GM18861 (cell line): ENCODE results near the gene UBL7.
A peak's percentile ranks its signal among the peaks of the same experiment; 100 is the strongest.
"Not testable (repeated sequence)": the region's sequence is repeated elsewhere in the genome, so short reads cannot be mapped to it uniquely, and the experiment has no call there.

ENCODE experiments used
- ATAC-seq: cut with Tn5 transposase; IDR thresholded peaks from one replicate; pipeline ENCODE4 v1.9.1; 2021; ENCODE audit not compliant: unreplicated experiment

UBL7 gene

DNA sequence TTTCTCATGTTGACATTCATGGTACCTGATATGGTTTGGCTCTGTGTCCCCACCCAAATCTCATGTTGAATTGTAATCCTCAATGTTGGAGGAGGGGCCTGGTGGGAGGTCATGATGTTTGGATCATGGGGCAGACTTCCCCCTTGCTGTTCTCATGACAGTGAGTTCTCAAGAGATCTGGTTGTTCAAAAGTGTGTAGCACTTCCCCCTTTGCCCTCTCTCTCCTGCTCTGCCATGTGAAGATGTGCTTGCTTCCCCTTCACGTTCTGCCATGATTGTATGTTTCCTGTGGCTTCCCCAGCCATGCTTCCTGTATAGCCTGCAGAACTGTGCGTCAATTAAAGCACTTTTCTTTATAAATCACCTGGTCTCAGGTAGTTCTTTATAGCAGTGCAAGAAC lies 3.3 kb upstream of the UBL7 start:
- no peak for ATAC-seq

DNA sequence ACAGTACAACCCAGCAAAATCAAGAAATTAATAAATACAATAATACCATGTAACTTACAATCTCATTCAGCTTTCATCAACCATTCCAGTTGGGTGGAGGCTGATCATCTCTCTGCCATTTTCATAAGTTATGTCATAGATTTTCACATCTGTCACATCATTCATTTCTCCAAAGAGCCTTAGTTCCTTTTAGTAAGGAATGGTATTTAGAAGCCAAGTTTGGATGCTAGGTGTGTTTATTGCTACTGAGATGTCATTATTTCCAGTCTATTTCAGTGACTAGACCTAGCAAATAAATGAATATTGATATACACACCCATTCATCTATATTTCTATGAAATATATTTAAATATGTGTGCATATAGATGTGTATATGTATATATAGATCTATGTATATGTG lies 2.7 kb upstream of the UBL7 start:
- no peak for ATAC-seq

DNA sequence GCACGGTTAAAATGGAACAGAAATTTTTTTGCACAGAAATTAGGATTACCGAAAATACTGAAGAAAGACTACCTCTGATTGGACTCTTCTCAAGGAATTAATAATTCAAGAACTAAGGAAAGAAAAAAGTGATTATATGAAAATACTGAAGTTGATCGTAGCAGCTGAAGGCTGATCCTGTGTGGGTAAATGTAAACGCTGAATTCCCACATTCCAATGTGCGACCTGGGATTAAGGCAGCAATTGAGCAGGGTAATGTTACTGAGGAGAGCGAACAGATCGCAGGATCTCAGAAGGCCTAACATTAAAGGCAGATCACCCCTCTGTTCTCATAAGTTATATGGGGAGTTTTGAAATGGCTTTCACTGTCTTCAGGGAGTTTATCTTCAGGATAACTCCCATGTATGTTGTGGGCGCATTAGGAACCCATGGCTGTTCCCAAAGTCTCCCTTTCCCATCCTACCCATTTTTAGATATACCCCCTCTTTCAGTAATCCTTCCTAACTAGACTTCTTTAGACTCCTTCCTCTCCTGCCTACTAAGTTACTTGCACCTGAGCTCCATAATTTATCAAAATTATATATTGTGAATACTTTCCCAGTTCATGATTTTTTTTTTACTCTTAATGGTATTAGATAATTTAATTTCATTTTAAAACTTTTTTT lies 1.0 kb upstream of the UBL7 start:
- no peak for ATAC-seq

DNA sequence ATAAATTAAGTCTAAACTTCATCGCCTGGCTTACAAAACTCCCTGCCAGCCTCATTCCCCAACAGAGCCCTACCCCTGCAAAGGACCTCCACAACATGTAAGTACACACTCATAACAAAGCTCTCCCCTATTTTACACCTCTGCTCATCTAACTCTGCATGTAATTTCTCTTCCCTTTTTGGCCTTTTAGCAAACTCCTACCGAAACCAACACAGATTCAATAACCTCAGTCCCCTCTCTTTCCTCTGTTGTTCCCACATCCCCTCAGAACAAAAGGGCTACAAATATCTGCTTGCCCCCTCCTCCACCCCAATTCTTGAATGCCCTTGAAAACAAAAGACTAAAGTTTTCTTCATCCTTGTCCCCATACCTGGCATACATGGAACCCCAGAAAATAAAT lies 662 bp downstream of the UBL7 start:
- peak; percentile 10 for ATAC-seq

DNA sequence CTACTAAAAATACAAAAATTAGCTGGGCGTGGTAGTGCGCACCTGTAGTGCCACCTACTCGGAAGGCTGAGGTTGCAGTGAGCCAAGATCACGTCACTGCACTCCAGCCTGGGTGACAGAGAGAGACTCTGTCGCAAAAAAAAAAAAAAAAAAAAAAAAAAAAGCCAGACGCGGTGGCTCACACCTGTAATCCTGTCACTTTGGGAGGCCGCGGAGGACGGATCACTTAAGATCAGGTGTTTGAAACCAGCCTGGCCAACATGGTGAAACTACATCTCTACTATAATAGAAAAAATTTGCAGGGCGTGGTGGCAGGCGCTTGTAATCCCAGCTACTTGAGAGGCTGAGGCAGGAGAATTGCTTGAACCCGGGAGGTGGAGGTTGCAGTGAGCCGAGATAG lies 1.2 kb downstream of the UBL7 start:
- not testable (repeated sequence) for ATAC-seq

DNA sequence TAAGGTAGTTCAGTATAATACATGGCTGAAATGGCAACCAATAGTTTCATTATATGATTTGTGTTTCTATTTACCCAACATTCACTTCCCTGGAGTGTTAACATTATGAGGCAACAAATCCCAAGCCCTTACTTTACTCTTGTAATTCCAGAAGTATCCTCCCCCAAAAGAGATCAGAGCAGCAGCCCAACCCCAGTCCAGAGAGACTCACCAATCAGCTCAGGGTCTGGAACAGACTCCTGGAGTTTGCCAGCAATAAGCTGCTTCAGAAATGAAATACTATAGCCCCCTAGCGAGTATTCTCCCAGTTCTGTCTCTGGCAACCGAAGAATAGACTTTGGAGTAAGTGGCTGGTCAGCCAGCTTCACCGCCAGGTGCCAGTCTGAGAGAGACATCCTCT lies 2.5 kb downstream of the UBL7 start:
- no peak for ATAC-seq

DNA sequence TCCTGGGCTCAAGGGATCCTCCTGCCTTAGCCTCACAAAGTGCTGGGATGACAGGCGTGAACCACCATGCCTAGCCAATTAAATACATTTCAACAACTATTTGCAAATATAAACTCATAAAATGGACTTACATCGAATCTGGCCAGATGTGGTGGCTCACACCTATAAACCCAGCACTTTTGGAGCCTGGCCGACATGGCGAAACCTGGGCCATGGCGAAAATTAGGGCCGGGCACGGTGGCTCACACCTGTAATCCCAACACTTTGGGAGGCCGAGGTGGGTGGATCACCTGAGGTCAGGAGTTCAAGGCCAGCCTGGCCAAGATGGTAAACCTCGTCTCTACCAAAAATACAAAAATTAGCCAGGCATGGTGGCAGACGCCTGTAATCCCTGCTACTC lies 3.9 kb downstream of the UBL7 start:
- not testable (repeated sequence) for ATAC-seq

DNA sequence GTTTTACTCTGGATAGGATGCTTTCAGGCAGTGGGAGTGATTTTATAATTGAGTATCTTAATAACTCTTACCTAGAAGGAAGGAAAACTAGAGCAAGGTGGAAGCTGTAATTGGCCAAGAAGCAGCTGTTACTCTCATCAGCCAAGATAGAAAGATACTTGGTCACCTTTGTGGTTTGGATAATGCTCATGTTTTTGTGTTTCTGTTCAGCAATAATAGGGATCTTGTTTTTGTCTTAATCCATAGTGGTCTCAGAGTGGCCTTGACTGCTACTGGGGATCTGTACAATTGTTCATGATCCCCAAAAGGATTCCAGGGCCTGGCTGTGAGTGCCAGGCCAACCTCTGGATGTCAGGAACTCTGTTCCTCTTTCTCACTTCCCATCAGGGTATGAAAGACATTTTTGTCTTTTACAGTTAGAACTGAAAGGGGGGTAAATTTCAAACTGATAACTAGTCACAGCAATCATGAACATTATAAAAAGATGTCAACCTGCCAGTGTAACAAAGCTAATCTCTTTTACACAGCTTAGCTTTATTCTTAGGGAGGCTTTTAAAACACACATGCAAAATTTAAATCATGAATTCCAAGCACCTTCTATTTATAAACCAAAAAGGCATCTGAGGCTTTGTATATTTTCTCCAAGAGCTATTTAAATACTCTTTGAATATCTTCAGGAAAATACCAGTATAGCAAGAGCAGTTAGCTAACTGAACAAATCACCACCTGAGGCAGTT lies 6.0 kb downstream of the UBL7 start:
- no peak for ATAC-seq

DNA sequence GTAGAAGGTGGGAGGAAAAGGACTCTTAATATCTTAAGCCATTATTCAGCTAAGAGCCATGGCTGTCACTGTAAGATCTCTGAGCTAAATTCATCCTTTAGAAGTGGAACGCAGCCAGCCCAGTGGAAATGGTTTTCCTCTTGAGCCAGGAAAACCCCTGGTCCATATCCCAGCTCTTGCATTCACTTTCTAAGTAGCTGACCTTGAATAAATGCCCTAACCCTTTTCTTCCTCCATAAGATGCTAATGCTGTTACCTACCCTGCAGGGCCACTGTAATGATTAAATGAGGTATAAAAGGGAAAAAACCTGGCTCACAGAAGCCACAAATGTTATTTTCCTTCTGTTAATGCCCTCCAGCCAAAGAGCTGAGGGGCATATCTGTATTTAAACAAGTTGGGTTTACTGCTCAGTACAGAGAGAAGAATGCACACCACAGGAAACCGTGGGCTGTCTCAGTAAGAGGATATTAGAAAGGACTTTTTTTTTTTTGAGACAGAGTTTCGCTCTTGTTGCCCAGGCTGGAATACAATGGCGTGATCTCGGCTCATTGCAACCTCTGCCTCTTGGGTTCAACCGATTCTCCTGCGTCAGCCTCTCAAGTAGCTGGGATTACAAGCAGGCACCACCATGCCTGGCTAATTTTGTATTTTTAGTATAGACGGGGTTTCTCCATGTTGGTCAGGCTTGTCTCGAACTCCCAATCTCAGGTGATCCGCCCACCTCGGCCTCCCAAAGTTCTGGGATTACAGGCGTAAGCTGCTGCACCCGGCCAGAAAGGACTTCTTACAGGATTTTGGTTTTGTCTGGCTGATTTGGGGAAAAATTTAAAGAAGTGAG lies 6.8 kb downstream of the UBL7 start:
- no peak for ATAC-seq

DNA sequence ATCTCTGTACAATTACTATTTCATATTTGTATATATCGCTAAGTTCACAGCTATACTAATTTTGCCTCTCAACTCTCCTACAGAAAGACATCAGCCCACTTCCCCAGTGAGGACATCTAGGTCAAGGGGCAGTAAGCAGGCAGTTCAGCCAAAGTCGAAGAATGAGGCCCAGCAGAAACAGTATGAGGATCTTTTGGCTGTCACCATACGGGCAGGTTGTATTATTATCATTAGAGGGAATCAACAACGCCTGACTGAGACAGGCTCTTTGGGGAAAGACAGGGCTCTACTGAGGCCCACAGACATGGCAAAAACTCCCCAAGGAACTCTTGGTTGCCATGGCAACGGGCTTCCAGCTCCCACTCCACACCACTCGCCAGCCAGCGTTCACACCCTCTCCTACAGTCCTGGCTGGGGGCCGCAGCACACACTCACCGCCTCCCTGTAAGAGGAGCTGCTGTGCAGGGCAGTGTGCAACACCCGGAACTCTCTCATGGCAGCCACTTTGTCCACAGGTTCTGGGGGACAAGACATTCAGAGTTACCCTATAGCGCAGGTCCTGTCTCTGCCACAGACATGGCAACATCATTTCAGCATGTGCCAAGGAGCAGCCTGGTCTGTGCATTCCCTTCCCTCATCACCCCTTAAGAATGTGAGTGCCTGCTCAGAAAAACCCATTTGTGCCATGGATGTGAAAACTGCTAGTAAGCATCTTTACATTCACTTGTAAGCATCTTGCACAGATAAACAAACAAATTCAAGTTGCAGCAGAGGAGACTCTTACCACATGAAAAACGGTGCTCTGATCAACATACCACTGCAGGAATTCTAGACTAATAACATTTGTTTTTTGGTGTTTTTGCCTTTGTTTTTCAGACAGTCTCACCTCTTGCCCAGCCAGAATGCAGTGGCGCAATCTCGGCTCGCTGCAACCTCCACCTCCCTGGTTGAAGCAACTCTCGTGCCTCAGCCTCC lies 8.8 kb downstream of the UBL7 start:
- ATAC-seq: no peak

DNA sequence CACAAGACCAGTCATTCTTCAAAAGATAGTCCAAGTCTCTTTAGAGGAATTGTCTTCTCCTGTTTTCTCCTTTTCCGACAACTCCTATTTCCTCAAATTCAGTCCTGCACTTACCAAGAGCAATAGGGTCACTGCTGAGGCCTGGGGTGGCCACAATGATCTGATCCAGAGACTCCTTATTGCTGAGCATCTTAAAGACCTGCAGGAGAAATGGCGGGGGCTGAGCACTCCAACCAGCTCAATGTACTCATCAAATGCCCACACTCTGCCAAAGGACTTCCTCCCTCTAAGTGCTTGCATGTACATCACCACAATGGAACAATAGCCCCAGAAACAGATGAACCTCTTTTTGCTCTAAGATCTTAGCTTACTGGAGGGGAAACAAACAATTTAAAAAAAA lies 9.6 kb downstream of the UBL7 start:
- no peak for ATAC-seq

DNA sequence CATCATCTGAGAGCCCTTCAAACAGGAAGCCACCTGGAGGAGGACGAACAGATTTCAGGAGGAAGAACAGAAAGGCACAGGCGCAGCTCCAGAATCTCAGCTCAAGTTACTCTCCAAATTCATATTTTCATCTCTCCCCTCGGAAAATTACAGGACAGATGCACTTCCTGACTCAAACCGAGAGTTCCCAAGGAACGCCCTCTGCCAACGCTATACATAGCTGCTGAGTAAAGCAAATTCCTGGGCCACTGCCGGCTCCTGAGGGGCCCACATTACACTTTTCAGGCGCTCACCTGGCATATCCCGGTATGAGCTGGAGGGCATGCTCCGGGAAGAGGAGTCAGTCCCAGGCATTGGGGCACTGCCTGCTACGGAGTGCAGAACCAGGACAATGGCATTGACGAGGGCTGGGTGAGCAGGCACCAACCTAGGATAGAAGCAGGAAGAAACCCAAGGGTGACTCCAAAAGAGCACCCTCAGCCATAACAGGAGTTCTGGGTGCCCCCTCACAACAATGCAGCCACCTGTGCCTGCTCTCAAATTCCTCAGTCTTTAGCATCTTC lies 11.2 kb downstream of the UBL7 start:
- no peak for ATAC-seq

DNA sequence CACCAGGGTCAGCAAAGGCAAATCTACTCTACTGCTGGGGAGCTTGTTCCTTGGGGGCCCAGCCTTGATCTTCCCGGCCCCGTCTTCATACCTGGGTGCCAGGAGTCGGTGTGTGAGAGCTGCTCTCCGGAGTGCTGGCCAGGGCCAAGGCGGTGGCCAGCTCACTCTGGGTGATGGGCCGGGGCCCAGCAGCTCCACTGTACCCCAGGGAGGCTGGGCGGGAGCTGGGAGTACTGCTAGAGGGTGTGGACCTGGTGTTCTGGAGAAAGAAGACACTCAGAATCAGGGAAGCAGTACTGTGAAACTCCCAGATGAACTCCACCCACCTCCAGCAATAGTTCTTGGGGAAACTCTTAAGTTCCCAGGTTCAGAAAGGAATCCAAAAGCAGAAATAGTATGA lies 11.9 kb downstream of the UBL7 start:
- ATAC-seq: no peak

DNA sequence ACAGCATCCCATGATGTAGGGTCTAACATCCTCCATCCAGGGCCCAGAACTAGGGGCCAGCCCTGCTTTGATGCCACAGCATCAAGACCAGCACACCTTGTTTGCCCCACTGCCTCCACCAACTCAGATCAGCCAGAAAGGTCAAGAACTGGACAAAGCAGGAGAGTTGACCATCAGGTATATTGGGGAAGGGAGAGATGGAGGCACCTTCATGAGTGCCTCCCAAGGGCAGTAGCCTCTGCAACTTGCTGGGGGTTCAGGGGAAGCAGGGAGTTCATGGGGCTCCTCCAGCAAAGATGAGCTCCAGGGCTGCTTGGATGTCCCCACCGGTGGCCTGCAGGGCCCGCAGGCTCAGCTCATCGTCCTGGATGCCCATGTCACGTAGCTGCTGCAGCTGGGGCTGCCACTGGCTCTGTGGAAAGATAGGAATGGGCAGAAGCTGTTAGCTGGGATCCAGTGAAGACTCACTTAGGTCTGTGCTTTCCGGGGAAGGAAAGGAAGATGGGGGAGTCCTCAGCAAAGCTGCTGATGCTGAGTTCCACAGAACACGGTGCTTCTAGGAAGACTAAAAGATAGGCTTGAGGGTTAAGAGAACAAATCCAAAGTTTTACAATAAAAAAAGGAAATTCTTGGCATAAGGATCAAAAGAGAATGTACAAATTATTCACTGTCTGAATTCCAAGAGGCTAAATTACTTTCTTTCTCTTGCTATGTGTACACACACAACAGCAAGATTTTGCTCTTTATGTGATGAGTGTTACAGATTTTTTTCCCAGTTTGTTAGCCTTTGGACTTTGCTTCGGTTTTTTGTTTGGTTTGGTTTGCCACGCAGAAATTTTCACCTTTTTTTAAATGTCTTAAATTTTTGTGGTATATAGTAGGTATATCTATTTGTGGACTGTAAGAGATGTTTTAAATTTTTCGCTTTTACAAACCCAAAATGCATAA lies 14.9 kb downstream of the UBL7 start:
- ATAC-seq: no peak

DNA sequence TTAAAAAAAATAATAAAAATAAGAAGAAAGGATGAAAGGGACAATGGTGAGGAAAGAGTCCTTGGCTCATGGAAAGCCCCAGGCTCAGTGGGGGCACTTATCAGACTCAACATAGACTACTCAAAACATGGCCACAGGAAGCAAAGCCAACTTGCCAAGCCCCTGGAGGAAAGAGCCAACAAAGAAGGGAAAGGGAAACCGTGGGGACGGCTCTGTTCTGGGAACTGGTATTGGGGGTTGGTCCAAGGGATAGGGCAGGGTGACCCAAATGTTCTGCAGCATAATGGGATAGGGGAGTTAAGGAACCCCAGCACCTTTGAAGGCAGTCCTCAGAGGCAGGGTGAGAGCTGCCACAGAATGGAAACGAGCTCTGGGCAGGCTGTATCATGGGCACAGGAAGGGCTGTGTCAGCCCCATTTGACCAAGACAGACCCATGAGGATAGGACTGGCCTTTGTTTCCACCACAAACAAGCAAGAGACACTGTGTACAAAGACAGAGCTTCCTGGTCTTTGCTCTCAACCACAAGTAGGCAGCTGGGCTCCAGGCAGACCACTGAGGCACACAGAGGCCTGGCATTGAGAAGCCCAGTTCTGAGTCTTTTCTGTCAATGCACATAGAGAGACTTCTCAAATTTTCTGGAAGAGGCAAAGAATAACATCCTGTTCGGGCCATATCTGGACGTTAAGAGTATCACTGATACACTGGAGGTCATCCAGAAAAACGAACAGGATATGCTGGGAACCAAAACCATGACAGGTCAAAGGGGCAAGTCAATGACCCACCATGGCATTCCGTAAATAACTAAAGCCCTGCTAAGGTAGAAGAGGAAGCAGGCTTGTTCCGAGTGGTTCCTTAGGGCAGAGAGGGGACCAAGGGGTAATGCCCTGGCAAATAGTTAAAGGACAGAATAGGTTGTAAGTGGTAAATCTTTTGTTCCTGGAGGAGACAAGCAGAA lies 16.6 kb downstream of the UBL7 start:
- ATAC-seq: no peak

DNA sequence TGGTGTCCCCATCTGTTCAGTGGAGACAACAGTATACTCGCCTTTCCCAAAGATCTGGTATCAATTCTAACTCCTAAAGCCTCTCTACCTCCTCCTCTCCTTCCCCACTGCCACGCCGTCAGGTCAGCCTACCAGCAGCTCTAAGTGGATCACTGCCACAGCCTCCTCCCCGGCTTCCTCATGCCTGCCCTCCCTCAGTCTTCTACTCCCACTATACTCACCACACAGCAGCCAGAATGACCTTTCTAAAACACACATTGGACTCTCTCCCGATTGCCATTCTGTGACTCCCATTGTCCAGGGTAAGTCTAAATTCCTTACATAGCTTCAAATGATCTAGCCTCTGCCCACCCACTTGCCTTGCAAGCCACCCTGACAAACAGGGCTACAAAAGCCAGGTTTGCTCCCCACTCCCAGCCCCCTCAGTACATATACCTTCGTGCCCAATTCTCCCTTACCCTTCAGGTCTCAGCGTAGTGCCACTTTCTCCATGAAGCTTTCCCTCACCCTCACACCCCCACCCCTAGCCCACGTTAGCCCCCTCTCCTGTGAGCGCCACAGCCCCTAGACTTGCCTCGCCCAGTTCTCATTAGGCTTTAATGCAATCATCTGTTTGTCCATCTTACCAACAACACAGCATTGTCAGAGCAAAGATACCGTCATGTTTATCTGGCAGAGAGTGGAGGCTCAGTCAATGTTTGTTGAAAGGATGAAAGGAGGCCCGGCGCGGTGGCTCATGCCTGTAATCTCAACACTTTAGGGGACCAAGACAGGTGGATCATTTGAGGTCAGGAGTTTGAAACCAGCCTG lies 17.7 kb downstream of the UBL7 start:
- ATAC-seq: no peak

DNA sequence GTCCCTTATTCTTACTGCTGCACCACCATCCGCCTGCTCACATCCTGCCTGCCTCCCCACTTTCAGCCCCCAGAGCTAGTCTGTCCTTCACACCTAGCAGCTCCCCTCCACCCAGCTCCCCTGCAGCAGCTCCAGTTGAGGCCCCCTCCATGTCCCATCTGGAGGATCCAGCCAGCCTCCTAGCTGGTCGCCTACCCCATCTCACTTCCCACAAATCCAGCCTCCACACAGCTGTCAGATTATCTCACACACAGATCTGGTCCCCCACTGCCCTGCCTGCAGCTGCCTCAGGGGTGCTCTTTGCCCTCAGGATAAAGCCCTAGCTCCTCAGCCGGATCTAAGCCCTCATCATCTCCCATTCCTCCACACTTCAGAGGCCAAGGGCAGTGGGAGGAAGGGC lies 18.4 kb downstream of the UBL7 start:
- no peak for ATAC-seq
